Measurements from ENCODE around the gene DMRTC2. TPM values are rescaled to one million over a fixed set of nuclear protein-coding genes. Genes with fewer than 3 reads are reported as not detected.

The DMRTC2 gene
- polyA plus RNA-seq, 1 donor (not counting 4 experiments of a cell fraction or from before 2014, with no cell fraction given), result not detected

DNA sequence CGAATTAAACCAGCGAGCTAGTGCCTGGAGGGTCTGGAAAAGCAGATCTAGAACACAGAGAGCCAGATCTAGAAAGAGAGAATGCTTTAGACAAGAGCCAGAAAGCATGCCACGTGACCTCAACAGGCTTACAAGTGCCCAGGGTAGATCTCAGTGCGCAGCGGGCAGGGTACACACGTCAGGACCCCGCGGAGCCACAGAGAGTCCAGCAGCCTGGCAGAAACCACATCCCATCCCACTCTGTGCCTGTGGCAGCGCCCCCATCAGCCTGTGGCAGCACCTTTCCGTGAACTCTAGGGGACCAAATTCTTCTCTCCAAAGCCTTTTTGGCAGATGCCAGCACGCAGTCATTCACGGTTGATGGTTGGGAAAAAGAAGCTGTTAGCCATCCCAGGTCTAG lies 44.1 kb downstream of the DMRTC2 start:
- H2AFZ ChIP-seq (ENCODE audit: control insufficient read depth, low read length), result no peak overlapping the region
- H3K4me2 ChIP-seq (ENCODE audit: control insufficient read depth, extremely low read depth, insufficient read depth, low read depth, low read length), result no peak overlapping the region
- no peaks in the 10 kb centered on the region for H3K9me3 ChIP-seq (ENCODE audit: control insufficient read depth, low read depth, low read length)
- H3K27me3 ChIP-seq (ENCODE audit: control insufficient read depth, extremely low read depth, insufficient read depth, low read length), result no peaks in the 10 kb centered on the region
- H3K4me1 ChIP-seq (ENCODE audit: control insufficient read depth, extremely low read depth, insufficient read depth, low read length), result peaks cover 36% of the 10 kb centered on the region
- H3K79me2 ChIP-seq (ENCODE audit: control insufficient read depth, insufficient read depth, low read length), result peaks cover 53% of the 10 kb centered on the region
- H3K9me1 ChIP-seq (ENCODE audit: control insufficient read depth, extremely low read depth, insufficient read depth, low read length), result peaks cover 6% of the 10 kb centered on the region
- FAIRE-seq (no peak), DNase-seq (ENCODE audit: low read depth, low spot score) (no peak)
- peaks cover 30 to 31% of the 10 kb centered on the region in 2 experiments for H3K36me3 ChIP-seq (ENCODE audit: control insufficient read depth in 2 of 2, extremely low read depth in 1 of 2, insufficient read depth in 2 of 2, low read length in 2 of 2)
- H4K20me1 ChIP-seq (ENCODE audit: control insufficient read depth, extremely low read depth, insufficient read depth, low read length), result no peaks in the 10 kb centered on the region
- TF ChIP-seq, protein P1, sequence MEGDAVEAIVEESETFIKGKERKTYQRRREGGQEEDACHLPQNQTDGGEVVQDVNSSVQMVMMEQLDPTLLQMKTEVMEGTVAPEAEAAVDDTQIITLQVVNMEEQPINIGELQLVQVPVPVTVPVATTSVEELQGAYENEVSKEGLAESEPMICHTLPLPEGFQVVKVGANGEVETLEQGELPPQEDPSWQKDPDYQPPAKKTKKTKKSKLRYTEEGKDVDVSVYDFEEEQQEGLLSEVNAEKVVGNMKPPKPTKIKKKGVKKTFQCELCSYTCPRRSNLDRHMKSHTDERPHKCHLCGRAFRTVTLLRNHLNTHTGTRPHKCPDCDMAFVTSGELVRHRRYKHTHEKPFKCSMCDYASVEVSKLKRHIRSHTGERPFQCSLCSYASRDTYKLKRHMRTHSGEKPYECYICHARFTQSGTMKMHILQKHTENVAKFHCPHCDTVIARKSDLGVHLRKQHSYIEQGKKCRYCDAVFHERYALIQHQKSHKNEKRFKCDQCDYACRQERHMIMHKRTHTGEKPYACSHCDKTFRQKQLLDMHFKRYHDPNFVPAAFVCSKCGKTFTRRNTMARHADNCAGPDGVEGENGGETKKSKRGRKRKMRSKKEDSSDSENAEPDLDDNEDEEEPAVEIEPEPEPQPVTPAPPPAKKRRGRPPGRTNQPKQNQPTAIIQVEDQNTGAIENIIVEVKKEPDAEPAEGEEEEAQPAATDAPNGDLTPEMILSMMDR (optimal IDR thresholded peaks at IDR 0.05 in 1 of 3, IDR thresholded peaks at IDR 0.05 in 1 of 3, conservative IDR thresholded peaks at IDR 0.05 in 1 of 3; ENCODE audit: extremely low read depth in 1 of 3, insufficient read depth in 2 of 3, low read length in 3 of 3), result no peak
- no peak for TF ChIP-seq EZH2 (IDR thresholded peaks at IDR 0.05; ENCODE audit: low read length)
- no peak overlapping the region for H3K9ac ChIP-seq (ENCODE audit: control insufficient read depth, extremely low read depth, insufficient read depth, low read length)
- H3K4me3 ChIP-seq (ENCODE audit: control insufficient read depth in 2 of 3, extremely low read depth in 1 of 3, insufficient read depth in 2 of 3, low read depth in 1 of 3, low read length in 3 of 3), result no peak overlapping the region
- H3K27ac ChIP-seq (ENCODE audit: control insufficient read depth, insufficient read depth, low read length), result no peak overlapping the region
- dilution Hi-C loops (cut with MboI; ENCODE audit: extremely low pct_ligation_motif_present, low sequenced_read_pairs), result no loop called here

DNA sequence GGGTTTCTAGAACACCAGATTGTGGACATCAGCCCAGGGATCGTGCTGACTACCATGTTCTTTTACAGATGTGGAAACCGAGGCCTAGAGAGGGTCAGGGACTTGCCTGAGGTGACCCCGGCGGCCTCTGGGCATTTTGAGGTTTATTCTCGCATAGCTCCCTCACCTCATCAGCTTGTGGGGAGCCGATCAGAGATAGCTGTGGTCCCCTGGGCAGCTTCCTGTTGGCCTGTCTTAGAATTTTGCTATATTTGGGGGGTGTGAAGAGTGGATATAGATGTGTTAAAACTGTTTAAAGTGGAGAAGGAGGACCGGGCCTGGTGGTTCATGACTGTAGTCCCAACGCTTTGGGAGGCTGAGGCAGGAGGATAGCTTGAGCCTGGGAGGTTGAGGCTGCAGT lies 45.1 kb downstream of the DMRTC2 start:
- FAIRE-seq (no peak), DNase-seq (ENCODE audit: low read depth, low spot score) (no peak)
- Histone ChIP-seq H3K9ac (ENCODE audit: control insufficient read depth, extremely low read depth, insufficient read depth, low read length) (no peak overlapping the region), H3K9me3 (ENCODE audit: control insufficient read depth, low read depth, low read length) (no peaks in the 10 kb centered on the region), H3K4me1 (ENCODE audit: control insufficient read depth, extremely low read depth, insufficient read depth, low read length) (peaks cover 33% of the 10 kb centered on the region), H3K4me3 (ENCODE audit: control insufficient read depth in 2 of 3, extremely low read depth in 1 of 3, insufficient read depth in 2 of 3, low read depth in 1 of 3, low read length in 3 of 3) (no peak overlapping the region), H3K9me1 (ENCODE audit: control insufficient read depth, extremely low read depth, insufficient read depth, low read length) (peaks cover 6% of the 10 kb centered on the region), H4K20me1 (ENCODE audit: control insufficient read depth, extremely low read depth, insufficient read depth, low read length) (no peaks in the 10 kb centered on the region), H3K36me3 (ENCODE audit: control insufficient read depth in 2 of 2, extremely low read depth in 1 of 2, insufficient read depth in 2 of 2, low read length in 2 of 2) (peaks cover 31 to 35% of the 10 kb centered on the region in 2 experiments), H3K27me3 (ENCODE audit: control insufficient read depth, extremely low read depth, insufficient read depth, low read length) (no peaks in the 10 kb centered on the region), H3K27ac (ENCODE audit: control insufficient read depth, insufficient read depth, low read length) (no peak overlapping the region), H2AFZ (ENCODE audit: control insufficient read depth, low read length) (no peak overlapping the region), H3K4me2 (ENCODE audit: control insufficient read depth, extremely low read depth, insufficient read depth, low read depth, low read length) (no peak overlapping the region), H3K79me2 (ENCODE audit: control insufficient read depth, insufficient read depth, low read length) (peaks cover 46% of the 10 kb centered on the region)
- TF ChIP-seq EZH2 (IDR thresholded peaks at IDR 0.05; ENCODE audit: low read length), result no peak
- TF ChIP-seq, protein P1 (optimal IDR thresholded peaks at IDR 0.05 in 1 of 3, IDR thresholded peaks at IDR 0.05 in 1 of 3, conservative IDR thresholded peaks at IDR 0.05 in 1 of 3; ENCODE audit: extremely low read depth in 1 of 3, insufficient read depth in 2 of 3, low read length in 3 of 3), result no peak
- dilution Hi-C loops (cut with MboI; ENCODE audit: extremely low pct_ligation_motif_present, low sequenced_read_pairs), result no loop called here

All from keratinocyte (primary cell).